ENCODE data around the gene CNTNAP2. TPM values are rescaled to one million over a fixed set of nuclear protein-coding genes. Genes with fewer than 3 reads are reported as not detected.

Gene CNTNAP2
- total and polyA plus RNA-seq, 2 of the 4 experiments (the other 2 are of a cell fraction) = not detected

DNA sequence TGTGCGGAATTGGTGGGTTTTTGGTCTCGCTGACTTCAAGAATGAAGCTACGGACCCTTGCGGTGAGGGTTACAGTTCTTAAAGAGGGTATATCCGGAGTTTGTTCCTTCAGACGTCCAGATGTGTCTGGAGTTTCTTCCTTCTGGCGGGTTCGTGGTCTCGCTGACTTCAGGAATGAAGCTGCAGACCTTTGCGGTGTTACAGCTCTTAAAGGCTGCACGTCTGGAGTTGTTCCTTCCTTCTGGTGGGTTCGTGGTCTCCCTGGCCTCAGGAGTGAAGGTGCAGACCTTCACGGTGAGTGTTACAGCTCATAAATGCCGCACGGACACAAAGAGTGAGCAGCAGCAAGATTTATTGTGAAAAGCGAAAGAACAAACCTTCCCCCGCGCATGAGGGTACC is 670.7 kb downstream of the CNTNAP2 start:
- ChIA-PET POLR2A (ENCODE audit: unreplicated experiment) (no interaction called here), CTCF (no interaction called here)
- Histone ChIP-seq H2AK9ac (replicated peaks; ENCODE audit: low read depth, low read length, poor library complexity) (no peak overlapping the region), H3K27ac (ENCODE audit: insufficient read depth, low read length) (no peak overlapping the region), H4K8ac (ENCODE audit: low read depth in 2 of 2, low read length in 2 of 2) (no peak overlapping the region), H3K9ac (ENCODE audit: low read depth, low read length) (no peak overlapping the region), H2BK15ac (ENCODE audit: low read depth, low read length) (no peak overlapping the region), H3K79me1 (ENCODE audit: low read depth in 1 of 2, low read length in 2 of 2) (no peaks in the 10 kb centered on the region), H3K4me3 (ENCODE audit: insufficient read depth, low read depth, low read length) (no peak overlapping the region), H4K20me1 (ENCODE audit: insufficient read depth, low read length) (no peaks in the 10 kb centered on the region), H3K4me1 (ENCODE audit: control insufficient read depth, insufficient read depth, low read length) (no peaks in the 10 kb centered on the region), H2BK5ac (ENCODE audit: low read depth, low read length, poor library complexity, severe bottlenecking) (no peak overlapping the region), H3K23ac (ENCODE audit: low read depth, low read length) (no peak overlapping the region), H4K91ac (ENCODE audit: insufficient read depth, low read depth, low read length) (no peak overlapping the region), H3K18ac (ENCODE audit: low read depth, low read length) (no peak overlapping the region), H3K9me1 (ENCODE audit: insufficient read depth, low read length) (no peaks in the 10 kb centered on the region), H2AFZ (replicated peaks; ENCODE audit: low read length, poor library complexity) (no peak overlapping the region), H2BK120ac (ENCODE audit: low read depth, low read length) (no peak overlapping the region), H3K56ac (ENCODE audit: extremely low read depth, insufficient read depth, low read length) (no peak overlapping the region), H3K4me2 (ENCODE audit: low read depth, low read length) (no peak overlapping the region), H2BK20ac (ENCODE audit: low read depth, low read length) (no peak overlapping the region), H2AK5ac (ENCODE audit: low read depth, low read length) (no peak overlapping the region), H3K36me3 (ENCODE audit: control insufficient read depth, insufficient read depth, low read length) (no peaks in the 10 kb centered on the region), H3K14ac (replicated peaks; ENCODE audit: low read depth, low read length) (no peak overlapping the region), H3K9me3 (ENCODE audit: control insufficient read depth, insufficient read depth, low read length) (peaks cover 4% of the 10 kb centered on the region; the same call in 1 of the 2 replicates), H3K4ac (ENCODE audit: low read depth, low read length) (no peak overlapping the region), H4K5ac (ENCODE audit: low read depth, low read length) (no peak overlapping the region), H3K27me3 (ENCODE audit: control insufficient read depth, insufficient read depth, low read length) (no peaks in the 10 kb centered on the region)
- 42% methylated on average over 3 of the region's 18 CpGs; no CpG with 5 or more reads in 1 of the 2 experiments for WGBS, 2 experiments (ENCODE audit: extremely low coverage in 2 of 2, insufficient read length in 1 of 2)
- DNase-seq = no peak
- in situ Hi-C loops (cut with MboI; ENCODE audit: low sequenced_read_pairs) = no loop called here
- TF ChIP-seq NFE2L2 (IDR thresholded peaks at IDR 0.05; ENCODE audit: low read depth, low read length) = no peak
- TF ChIP-seq CHD1 (IDR thresholded peaks at IDR 0.05; ENCODE audit: low read depth, low read length) = no peak
- no peak for TF ChIP-seq MAZ (IDR thresholded peaks at IDR 0.05; ENCODE audit: borderline replicate concordance, low read depth, low read length)
- TF ChIP-seq CEBPB (IDR thresholded peaks at IDR 0.05; ENCODE audit: low read depth, low read length) = no peak
- TF ChIP-seq RAD21 (IDR thresholded peaks at IDR 0.05; ENCODE audit: low read length) = no peak
- TF ChIP-seq, protein P1, sequence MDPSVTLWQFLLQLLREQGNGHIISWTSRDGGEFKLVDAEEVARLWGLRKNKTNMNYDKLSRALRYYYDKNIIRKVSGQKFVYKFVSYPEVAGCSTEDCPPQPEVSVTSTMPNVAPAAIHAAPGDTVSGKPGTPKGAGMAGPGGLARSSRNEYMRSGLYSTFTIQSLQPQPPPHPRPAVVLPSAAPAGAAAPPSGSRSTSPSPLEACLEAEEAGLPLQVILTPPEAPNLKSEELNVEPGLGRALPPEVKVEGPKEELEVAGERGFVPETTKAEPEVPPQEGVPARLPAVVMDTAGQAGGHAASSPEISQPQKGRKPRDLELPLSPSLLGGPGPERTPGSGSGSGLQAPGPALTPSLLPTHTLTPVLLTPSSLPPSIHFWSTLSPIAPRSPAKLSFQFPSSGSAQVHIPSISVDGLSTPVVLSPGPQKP (IDR thresholded peaks at IDR 0.05; ENCODE audit: borderline replicate concordance, low read depth, low read length) = no peak
- no peak for TF ChIP-seq MXI1 (IDR thresholded peaks at IDR 0.05; ENCODE audit: borderline replicate concordance, low read depth, low read length)
- TF ChIP-seq FOS (IDR thresholded peaks at IDR 0.05; ENCODE audit: low read depth, low read length) = no peak
- dilution Hi-C loops (cut with HindIII; ENCODE audit: low sequenced_read_pairs, unreplicated experiment) = no loop called here
- BruUV-seq (replicated peaks) = no TSS peak
- intact Hi-C loops (cut with micrococcal nuclease) = no loop called here
- ATAC-seq (ENCODE audit: low read depth) = no peak
